HT1080 (cell line): ENCODE data around the gene BCL2L2. TPM values are rescaled to one million over a fixed set of nuclear protein-coding genes. Genes with fewer than 3 reads are reported as not detected.
A peak's percentile ranks its signal among the peaks of the same experiment; 100 is the strongest.

Source experiments
- DNase-seq: peaks from one replicate; pipeline ENCODE4 v3.0.0-alpha.2; 2015; ENCODE audit warnings: low read depth
- total RNA-seq: library from RNA; depleted of rRNA; stranded (reverse); fragments of >200 nt; shearing (Covaris generic); gene quantifications from 2 replicates; pipeline ENCODE4 v1.2.3, GENCODE V29; 2014

The BCL2L2 gene
- total RNA-seq, 1 experiment from 2014 or later: 16.5 TPM

DNA sequence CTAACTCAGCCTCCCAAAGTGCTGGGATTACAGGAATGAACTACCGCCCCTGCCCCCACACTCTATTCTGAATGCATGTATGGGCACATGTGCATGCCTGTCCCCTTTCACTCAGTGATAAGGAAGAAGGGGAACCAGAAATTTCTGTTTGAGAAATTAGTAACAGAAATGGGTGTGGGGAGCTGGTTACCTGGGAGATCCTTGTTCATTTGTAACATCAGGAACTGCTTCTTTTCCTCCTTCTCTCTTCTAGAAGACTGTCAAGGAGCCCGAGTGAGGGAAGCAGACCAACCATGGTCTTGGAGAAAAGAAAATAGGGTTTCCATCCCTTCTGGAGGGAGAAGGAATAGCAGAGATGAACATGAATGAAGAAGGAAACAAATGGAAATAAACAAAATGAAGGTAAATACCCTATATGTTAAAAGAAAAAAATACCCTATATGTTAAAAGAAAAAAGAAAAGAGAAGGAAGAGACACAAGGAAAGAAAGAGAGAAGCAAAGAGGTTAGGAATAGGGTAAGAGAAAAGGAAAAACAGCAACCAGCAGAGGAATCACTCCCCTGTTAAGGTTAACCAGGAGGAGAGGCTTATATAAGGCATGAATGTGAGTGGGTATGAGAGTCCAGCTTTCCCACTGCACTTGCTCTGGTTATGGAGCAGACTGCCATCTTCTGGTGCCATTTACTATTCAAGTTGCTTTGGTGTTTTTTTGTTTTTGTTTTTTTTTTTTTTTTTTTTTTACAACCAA is 7.2 kb upstream of the BCL2L2 start:
- DNase-seq: peak; percentile 31

DNA sequence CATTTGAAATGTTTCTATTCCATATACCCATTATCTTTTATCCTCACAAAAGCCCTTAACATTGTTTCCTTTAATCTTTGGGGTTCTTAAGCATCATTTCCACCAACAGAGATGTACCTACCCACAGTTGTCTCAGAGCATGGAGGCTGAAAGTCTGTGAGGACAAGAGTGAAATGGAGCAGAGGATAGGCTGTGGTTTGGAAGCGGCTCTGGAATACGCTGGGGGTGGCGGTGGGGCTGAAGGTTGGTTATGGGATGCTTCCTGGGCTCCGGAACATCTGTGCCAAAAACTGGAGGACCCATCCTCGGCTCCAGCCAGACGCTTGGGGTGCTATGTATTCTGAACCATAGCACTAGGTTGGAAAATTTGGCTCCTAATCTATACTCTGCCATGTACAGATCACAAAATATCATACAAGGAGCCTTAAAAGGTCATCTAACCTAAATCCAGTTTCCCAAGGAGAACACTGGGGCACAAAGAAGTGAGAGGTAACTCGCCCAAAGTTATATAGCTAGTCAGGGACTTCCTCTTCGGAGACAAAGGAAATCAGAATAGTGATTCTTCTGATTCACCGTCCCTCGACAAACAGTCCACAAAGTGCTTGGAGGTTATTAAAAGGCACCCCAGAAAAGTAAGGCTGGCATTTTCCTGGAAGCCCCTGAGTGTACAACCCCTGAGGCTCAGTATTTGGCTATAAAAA is 6.5 kb upstream of the BCL2L2 start:
- no peak for DNase-seq

DNA sequence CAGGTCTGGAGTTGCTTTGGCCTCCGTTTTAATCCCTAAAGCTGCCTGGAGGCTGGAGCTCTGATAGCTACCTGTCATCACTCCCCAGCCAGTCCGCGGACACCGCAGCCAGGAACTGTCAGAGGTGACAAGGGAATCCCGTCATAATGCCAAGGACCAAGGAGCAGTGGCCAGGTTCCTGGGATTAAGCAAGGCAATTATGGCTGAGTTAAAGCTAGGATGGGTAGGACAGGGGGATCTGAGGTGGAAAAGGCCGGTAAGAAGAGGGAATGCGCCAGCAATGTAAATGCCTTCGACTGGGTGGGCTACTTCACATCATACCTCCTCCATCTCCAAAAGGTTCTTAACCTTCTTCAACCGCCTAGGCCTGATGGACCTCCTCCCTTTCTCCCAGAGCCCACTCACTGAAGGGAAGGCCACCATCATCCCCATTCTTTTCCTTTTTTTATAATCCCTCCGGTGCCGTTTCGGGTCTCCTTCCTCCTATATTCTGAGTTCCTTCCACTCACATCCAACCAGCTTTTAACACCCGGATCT is 5.9 kb upstream of the BCL2L2 start:
- peak; percentile 12 for DNase-seq

DNA sequence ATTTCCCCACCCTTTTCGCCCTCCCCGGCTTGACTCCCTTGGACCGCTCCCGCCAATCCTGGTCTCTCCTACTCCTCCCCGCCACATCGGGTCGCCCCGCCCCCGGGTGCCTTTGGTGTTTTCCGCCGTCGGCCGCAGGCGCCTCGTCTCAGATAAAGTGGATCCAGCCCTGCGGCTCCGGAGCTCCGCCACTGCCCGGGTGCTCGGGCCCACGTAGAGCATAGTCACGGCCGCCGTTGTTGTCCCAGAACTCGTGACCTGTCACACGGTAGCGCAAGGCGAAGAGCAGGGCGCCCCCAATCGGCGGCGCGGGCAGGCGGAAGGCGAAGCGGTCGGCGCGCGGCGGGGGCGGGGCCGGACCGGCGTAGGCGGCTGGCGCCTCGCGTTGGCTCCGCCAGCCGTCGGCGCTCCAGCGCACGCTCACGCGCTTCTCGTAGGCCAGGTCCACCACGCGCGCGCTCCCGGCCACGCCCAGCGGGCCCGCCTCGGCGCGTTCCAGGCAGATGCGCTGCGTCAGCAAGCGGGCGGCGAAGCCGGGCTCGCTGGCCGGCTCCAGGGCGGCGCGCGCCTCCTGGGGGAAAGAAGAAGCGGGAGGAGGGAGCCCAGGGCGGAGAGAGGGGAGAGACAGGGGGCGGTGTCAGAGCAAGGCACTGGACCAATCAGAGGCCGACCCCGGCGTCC is 5.2 kb upstream of the BCL2L2 start:
- DNase-seq: peak; percentile 98

DNA sequence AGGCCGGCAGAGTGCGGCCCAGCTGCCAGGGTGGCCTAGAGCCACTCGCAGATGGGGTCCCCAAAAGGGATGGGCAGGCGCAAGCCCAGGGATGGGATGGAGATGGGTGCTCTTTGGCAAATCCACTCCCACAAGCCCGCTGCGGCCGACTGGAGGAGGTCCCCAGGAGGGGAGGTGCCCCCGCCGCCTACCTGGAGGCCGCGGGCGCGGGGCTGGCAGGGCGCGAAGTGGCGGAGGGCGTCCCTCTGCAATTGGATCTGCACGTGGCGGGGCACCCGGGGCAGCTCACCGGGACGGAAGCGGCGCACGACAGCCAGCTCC is 4.7 kb upstream of the BCL2L2 start:
- no peak for DNase-seq

DNA sequence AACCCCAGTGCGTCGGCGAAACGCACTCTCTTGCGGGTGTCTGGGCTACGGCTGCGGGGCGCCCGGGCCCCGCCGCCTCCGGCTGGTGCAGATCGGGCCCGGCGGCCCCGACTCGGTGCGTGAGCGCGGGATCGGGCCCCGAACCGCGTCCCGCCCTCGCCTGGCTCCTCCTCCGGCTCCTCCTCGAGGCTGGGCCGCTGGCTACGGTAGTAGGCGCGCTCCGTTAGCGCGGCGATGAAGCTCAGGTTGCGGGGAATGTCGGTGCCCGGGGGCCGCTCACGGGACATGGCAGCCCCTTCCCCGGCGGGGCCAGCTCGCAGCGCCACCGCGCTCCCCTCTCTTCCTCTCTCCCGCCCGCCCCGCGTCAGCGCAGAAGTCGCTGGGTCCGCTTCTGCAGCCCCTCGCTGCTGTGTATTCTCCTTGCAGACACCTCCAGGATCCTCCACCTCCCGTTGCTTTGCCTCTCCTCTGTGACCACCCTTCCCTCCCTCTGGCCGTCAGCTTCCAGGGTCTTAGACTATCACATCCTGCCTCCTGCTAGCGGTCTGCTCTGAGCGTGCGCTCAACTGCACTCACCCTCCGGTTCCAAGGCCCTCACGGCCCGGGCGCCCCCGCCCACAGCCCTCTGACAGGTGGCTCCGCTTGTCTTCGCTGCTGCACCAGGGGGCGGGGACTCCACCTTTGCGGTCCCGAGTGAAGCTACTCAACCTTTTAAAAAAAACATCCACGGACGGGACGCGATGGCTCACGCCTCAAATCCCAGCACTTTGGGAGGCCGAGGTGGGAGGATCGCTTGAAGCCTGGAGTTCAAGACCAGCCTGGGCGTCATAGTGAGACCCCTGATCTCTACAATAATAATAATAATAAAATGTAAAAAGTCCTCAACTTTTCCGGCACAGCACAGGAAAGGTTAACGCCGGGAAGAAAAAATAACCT is 4.1 kb upstream of the BCL2L2 start, which contains the start of gene PPP1R3E:
Gene PPP1R3E (minus strand): TSS at position 570 of the 936 bp plus-strand sequence. CDS start 283 bp downstream, at position 287.
- DNase-seq: peak; percentile 47

DNA sequence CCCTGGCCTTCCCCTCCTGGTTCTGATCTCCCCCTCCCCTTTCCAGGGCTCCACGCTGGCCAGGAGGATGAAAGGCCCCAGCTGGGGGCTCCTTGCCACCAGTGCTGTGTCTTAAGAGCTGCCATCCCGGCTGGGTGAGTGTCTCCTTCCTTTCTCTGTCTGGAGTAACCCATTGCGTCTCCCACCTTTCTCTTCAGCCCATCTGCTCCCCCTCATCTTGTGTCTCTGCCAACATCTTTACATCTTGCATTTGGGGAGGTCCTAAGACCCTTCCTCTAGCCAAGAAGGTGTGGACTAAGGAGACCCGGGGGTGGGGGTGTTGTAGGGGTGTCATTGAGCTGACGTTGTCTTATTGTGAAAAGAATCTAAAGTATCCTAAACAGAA is 505 bp downstream of the BCL2L2 start:
- DNase-seq: no peak

DNA sequence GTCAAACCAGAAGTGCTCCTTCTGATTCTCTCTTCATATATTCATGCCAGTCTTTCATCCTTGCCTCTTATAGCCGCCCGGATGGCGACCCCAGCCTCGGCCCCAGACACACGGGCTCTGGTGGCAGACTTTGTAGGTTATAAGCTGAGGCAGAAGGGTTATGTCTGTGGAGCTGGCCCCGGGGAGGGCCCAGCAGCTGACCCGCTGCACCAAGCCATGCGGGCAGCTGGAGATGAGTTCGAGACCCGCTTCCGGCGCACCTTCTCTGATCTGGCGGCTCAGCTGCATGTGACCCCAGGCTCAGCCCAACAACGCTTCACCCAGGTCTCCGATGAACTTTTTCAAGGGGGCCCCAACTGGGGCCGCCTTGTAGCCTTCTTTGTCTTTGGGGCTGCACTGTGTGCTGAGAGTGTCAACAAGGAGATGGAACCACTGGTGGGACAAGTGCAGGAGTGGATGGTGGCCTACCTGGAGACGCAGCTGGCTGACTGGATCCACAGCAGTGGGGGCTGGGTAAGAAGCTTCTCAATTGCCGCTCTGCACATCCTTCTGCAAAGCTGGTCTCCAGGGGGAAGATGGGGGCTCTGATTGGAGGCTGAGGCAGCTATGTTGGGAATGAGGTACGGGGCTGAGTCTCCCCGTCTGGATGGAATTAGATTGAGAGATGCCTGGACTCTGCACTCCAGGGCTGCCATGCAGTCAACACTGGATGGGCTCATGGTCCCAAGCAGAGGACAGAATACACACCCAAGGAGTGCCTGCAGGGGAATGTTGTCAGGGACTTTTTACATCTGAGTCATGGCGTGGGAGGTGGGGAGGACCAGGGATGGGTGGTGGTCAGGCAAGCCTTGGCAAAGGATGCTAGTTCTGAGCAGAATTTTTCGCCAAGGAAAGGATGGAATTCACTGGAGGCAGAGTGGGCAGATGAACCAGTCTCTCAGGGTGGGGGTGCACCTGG is 1.3 kb downstream of the BCL2L2 start:
- no peak for DNase-seq

DNA sequence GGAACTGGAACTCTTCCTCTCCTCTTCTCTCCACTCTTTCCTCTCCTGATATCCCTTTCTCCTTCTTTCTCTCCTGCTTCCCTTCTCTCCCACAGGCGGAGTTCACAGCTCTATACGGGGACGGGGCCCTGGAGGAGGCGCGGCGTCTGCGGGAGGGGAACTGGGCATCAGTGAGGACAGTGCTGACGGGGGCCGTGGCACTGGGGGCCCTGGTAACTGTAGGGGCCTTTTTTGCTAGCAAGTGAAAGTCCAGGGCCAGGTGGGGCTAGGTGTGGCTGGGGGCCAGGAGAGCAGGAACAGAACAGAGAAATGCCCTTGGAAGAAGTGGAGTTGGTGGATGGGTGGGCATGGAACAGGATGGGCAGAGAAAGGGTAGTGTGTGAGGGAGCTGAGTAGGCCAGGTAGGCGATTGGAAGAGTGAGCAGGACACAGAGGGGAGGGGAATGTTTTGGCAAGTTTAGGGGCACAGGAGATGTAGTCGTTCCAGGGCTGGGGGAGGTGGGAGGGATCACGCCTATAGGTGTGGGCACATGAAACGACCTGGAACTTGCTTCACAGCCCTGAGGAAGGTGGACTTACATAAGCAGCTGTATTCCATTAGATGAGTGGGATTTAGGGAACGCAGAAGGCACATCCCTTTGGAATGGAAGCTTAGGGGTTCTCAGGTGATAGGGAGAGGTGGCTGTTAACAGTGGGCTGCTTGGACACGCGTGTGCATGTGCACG is 2.2 kb downstream of the BCL2L2 start:
- DNase-seq: no peak

DNA sequence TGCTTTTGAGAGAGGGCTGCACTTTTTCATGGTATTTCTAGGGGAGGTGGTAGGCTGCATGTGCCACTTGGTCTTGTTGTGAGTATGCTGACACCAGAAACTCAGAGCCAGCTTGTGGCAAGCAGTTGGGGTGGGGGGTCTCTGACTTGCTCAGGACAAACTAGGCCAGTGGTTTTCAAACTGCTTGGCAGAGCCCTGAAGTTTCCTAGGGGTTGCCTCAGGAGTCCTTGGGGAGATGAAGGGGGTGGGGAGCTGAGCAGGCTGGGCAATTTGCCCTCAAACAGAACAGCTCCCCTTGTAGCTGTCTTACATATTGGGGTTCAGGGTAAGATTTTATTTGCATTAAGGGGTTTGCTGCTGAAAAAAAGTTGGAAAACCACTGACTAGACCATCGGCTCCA is 3.9 kb downstream of the BCL2L2 start:
- DNase-seq: no peak

DNA sequence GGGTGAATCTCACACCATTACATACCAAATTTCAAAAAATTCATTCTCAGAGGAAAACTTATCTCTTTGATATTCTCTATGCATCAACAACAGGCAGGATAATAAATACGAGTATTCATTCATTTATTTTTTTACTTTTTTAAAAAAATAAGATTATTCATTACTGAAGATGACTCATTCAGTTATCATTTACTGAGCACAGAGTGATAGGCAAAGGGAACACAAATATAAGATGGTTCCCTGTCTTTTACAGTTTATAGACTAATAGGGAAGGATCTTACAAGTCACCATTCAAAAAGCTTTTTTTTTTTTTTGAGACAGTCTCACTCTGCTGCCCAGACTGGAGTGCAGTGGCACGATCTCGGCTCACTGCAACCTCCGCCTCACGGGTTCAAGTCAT is 9.7 kb downstream of the BCL2L2 start:
- DNase-seq: no peak

DNA sequence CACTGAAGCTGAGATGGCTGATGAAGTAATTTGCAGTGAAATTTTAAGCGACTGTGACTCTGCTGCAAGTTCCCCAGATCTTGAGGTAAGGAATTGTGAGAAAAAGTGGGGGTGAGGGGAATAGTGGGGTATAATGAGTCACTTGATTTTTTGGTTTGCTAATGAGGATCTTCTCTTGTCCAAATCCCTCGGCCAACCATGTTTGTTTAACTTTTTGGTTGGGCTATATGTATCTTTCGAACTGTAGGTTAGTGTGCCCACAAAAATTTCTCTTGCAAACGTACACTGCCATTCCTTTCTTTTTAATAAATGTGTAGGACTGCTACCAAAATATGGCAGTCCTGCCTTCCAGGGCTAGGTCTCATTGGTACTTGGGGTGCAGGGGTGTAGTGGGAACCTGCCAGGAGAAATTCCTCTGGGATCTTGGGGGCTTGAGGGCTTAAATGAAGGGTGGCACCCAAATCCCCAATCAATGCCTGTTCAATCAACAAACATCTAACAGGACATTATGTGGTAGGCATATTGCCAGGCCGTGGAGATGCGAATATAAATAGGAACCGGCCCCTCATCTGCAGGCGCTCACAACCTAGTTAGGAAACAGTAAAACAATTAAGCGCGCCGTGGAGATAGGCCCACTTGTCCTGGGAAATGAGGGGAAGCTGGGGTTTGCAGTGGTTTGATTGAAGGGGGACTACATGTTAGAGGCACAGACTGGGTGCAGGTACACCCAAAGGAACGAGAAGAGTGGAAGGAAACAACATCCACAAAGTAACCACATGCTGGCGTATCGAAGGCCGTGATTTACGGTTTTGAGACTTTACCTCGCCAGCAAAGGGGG is 13.3 kb downstream of the BCL2L2 start:
- no peak for DNase-seq

DNA sequence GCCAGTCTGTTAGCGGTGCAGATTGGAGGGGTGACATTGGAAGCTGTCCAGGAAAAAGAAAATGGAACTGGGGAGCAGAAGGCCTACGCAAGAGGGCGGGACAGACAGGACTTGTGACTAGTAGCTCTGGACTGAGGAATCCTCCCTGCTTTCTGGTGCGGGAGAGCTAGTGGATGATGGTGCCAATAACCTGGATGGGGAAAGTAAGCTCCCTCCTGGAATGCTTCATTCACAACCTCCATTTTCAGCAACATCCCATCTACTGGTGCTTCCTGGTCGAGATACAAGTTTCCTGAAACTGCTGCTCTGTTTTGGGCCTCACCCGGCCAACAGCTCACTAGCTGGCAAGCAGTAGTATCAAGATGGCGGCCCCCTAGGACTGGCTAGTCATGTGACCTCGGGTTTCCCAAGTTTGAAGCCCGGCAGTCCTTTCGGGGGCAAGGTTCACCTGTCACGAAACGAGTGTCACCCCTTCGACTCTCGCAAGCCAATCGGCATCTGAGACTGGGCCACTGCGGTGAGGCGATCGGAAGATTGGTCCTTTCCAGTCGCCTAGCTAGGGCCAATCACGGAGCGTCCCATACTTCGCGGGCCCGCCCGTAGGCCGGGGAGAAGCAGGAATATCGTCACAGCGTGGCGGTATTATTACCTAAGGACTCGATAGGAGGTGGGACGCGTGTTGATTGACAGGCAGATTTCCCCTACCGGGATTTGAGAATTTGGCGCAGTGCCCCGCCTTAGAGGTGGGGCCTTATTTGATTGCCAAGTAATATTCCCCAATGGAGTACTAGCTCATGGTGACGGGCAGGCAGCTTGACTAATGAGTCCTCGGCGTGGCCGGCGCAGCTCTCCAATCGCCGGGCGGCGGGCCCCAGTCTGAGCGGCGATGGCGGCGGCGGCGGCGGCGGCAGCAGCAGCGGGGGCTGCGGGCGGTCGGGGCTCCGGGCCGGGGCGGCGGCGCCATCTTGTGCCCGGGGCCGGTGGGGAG is 14.2 kb downstream of the BCL2L2 start, which contains the start of gene PABPN1:
Gene PABPN1 (plus strand): TSS at position 874 of the 988 bp plus-strand sequence. CDS start 13 bp downstream, at position 887.
- peak; percentile 100 for DNase-seq

DNA sequence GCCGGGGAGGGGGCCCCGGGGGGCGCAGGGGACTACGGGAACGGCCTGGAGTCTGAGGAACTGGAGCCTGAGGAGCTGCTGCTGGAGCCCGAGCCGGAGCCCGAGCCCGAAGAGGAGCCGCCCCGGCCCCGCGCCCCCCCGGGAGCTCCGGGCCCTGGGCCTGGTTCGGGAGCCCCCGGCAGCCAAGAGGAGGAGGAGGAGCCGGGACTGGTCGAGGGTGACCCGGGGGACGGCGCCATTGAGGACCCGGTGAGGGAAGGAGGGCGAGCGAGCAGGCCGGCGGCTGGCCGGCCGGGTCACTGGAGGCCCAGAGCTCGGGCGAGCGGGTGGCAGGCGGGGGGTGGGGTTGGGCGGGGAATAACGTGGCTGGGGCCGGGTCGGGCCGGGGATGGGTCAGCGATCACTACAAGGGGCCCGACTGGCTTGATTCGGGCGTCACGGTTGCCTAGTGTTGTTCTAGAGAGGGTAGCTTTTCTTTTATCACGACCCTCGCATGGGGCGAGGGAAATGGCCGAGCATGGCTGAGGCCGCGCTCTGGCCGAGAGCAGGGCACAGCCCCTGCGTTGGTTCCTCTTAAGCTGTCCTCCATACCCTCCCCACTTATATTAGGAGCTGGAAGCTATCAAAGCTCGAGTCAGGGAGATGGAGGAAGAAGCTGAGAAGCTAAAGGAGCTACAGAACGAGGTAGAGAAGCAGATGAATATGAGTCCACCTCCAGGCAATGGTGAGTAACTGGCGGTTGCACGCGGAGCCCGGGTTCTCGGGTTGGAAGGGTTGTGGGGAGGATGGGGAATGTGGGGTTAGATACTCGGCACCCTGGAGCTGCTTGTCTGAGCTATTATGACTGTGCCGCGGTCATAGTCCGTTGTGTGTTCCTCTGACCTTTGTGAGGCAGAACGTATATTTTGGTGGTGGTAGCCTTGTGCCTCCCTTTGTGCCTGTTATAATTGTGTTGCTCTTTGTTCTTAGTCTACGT is 15.2 kb downstream of the BCL2L2 start:
- DNase-seq: peak; percentile 47
